Suprapubic skin (tissue), 4 donors: ENCODE results near the gene ATP8B3. TPM values are rescaled to one million over a fixed set of nuclear protein-coding genes. Genes with fewer than 3 reads are reported as not detected.

Experiments
- DNase-seq, 2 donors: peaks; one replicate each; pipeline ENCODE4 v3.0.0-alpha.2; 2019; ENCODE audit warnings: low spot score in 2 of 2
- H3K27ac ChIP-seq: fragments of 200-600 bp; sonication (generic); one replicate; pipeline ENCODE4 v1.5.1; 2019
- H3K27me3 ChIP-seq: fragments of 200-600 bp; sonication (generic); one replicate; pipeline ENCODE4 v1.5.1; 2019
- H3K36me3 ChIP-seq: fragments of 200-600 bp; sonication (generic); one replicate; pipeline ENCODE4 v1.5.1; 2019
- H3K4me1 ChIP-seq: fragments of 200-600 bp; sonication (generic); one replicate; pipeline ENCODE4 v1.5.1; 2019
- H3K4me3 ChIP-seq: fragments of 200-600 bp; sonication (generic); one replicate; pipeline ENCODE4 v1.5.1; 2019; ENCODE audit warnings: mild to moderate bottlenecking
- H3K9me3 ChIP-seq: fragments of 200-600 bp; sonication (generic); one replicate; pipeline ENCODE4 v1.5.1; 2019
- EP300 ChIP-seq: sonication (generic); formaldehyde crosslinking; IDR thresholded peaks from one replicate; pipeline ENCODE4 v1.6.1; 2017; ENCODE audit warnings: antibody characterized with exemption
- POLR2A ChIP-seq, 2 donors: fragments of 450-650 bp; IDR thresholded peaks; one replicate each; pipeline ENCODE4 v1.6.1; 2017; ENCODE audit warnings: antibody characterized with exemption in 2 of 2, mild to moderate bottlenecking in 2 of 2, moderate library complexity in 2 of 2
- POLR2AphosphoS5 ChIP-seq, 3 donors: sonication (generic); formaldehyde crosslinking; IDR thresholded peaks; one replicate each; pipeline ENCODE4 v1.6.1; 2017; ENCODE audit warnings: antibody characterized with exemption in 3 of 3
- WGBS: methylation state at CpG from one replicate; pipeline ENCODE4 v1.1.5; 2018; 5-methylcytosine and 5-hydroxymethylcytosine counted together
- total RNA-seq, 4 donors: library from RNA; depleted of rRNA; stranded (reverse); fragments of >200 nt; gene quantifications; one replicate each; pipeline ENCODE4 v1.1.0, GENCODE V29; 2016
- TF ChIP-seq, protein P1 (sequence below), 2 donors: fragments of 200-600 bp in 1 of 2; fragments of 450-650 bp in 1 of 2; sonication (generic) in 1 of 2; IDR thresholded peaks; one replicate each; pipeline ENCODE4 v1.5.1; 2016 to 2019; ENCODE audit warnings: antibody characterized with exemption in 2 of 2, mild to moderate bottlenecking in 1 of 2, moderate library complexity in 1 of 2

ATP8B3 gene
- total RNA-seq, 4 donors from 2014 or later = 1.5 to 3.8 (median 1.8) TPM

DNA sequence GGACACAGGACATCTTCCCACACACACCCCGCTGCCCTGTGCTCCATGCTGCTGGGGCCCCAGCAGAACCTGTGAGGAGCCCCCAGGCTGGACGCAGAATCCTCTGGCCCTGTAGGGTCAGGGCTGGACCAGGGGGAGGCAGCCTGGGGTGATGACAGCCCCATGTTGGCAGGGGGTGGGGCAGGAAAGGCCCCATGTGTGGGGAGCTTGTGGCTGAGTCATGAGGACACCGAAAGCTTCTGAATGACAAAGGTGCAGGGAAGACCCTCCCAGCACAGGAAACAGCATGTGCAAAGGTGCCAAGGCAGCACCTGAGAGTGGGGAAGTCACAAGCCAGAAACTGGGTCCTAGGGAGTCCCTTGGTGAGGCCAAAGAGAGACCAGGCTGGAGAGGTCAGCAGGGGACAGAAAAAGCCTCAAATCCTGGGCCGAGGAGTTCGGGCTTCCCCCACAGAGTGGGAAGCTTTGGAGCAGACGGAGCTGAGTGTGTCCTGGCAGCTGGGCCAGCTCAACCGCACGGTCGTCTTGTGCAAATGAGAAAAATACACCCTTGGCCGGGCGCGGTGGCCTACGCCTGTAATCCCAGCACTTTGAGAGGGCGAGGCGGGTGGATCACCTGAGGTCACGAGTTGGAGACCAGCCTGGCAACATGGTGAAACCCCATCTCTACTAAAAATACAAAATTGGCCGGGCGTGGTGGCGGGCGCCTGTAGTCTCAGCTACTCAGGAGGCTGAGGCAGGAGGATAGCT, 17.5 kb downstream of the ATP8B3 start:
- Histone ChIP-seq H3K4me3 (no peak overlapping the region), H3K27me3 (peaks cover 36% of the 10 kb centered on the region), H3K36me3 (no peaks in the 10 kb centered on the region), H3K27ac (no peak overlapping the region), H3K9me3 (no peaks in the 10 kb centered on the region), H3K4me1 (peaks cover 13% of the 10 kb centered on the region)
- TF ChIP-seq POLR2AphosphoS5 (IDR thresholded peaks at IDR 0.05) (no peak), EP300 (no peak), POLR2A (IDR thresholded peaks at IDR 0.05) (no peak)
- TF ChIP-seq, protein P1, sequence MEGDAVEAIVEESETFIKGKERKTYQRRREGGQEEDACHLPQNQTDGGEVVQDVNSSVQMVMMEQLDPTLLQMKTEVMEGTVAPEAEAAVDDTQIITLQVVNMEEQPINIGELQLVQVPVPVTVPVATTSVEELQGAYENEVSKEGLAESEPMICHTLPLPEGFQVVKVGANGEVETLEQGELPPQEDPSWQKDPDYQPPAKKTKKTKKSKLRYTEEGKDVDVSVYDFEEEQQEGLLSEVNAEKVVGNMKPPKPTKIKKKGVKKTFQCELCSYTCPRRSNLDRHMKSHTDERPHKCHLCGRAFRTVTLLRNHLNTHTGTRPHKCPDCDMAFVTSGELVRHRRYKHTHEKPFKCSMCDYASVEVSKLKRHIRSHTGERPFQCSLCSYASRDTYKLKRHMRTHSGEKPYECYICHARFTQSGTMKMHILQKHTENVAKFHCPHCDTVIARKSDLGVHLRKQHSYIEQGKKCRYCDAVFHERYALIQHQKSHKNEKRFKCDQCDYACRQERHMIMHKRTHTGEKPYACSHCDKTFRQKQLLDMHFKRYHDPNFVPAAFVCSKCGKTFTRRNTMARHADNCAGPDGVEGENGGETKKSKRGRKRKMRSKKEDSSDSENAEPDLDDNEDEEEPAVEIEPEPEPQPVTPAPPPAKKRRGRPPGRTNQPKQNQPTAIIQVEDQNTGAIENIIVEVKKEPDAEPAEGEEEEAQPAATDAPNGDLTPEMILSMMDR (IDR thresholded peaks at IDR 0.05) = no peak
- DNase-seq = no peak
- WGBS = 59% methylated on average over 16 of the region's 20 CpGs

DNA sequence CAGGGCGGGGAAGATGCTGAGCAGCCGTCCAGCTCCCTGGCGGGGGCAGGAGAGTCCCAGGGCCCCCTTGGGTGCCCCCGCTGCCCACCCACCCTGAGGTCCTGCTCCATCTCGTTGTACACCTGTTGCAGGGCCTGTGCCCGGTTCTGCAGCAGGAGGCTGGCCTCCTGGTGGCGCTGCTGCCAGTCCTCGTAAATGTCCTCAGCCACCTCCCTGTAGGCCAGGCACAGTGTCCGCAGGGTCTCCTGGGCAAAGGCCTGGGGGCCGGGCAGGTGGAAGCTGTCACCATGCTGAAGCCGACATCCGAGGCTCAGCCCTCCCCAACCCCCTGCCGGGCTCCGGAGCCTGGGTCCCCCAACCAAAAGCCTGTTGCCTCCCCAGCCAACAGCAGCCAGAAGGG, 20.2 kb downstream of the ATP8B3 start:
- Histone ChIP-seq H3K4me1 (peaks cover 24% of the 10 kb centered on the region), H3K27ac (no peak overlapping the region), H3K27me3 (peaks cover 55% of the 10 kb centered on the region), H3K9me3 (no peaks in the 10 kb centered on the region), H3K36me3 (no peaks in the 10 kb centered on the region), H3K4me3 (no peak overlapping the region)
- TF ChIP-seq POLR2A (IDR thresholded peaks at IDR 0.05) = no peak
- TF ChIP-seq EP300 = no peak
- TF ChIP-seq, protein P1 (IDR thresholded peaks at IDR 0.05) = no peak
- WGBS = 81% methylated on average over 7 of the region's 14 CpGs
- DNase-seq = no peak

DNA sequence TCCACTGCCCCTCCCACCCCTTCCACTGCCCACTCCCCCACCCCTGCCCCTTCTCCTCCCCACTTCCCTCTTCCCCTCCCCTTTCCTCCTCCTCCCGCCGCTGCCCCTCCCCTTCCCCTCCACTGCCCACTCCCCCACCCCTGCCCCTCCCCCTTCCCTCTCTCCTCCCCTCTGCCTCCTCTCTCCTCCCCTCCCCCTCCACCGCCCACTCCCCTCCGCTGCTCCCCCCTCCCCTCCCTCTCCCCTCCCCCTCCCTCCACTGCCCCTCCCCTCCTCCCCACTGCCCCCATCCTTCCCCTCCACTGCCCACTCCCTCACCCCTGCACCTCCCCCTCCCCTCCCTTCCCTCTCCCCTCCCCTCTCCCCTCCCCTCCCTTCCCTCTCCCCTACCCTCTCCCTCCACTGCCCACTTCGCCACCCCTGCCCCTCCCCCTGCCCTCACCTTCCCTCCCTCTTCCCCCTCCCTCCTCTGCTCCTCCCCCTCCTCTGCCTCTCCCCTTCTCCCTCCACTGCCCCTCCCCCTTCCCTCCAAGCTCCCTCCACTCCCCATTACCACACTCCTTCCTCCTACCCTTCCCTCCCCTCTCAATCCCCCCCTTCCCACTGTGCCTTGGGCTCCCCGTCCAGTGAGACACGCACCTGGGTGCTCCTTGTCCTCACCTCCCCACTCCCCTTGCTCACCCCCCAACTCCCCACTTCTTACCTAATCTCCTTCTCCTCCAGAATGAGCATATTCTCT, 21.9 kb downstream of the ATP8B3 start:
- 31% methylated on average over 2 of the region's 7 CpGs for WGBS
- no peak for DNase-seq
- Histone ChIP-seq H3K9me3 (no peaks in the 10 kb centered on the region), H3K27ac (no peak overlapping the region), H3K27me3 (peaks cover 54% of the 10 kb centered on the region), H3K4me3 (no peak overlapping the region), H3K4me1 (peaks cover 12% of the 10 kb centered on the region), H3K36me3 (no peaks in the 10 kb centered on the region)
- no peak for TF ChIP-seq POLR2A (IDR thresholded peaks at IDR 0.05)
- TF ChIP-seq, protein P1 (IDR thresholded peaks at IDR 0.05) = no peak
- no peak for TF ChIP-seq POLR2AphosphoS5 (IDR thresholded peaks at IDR 0.05)
- no peak for TF ChIP-seq EP300

DNA sequence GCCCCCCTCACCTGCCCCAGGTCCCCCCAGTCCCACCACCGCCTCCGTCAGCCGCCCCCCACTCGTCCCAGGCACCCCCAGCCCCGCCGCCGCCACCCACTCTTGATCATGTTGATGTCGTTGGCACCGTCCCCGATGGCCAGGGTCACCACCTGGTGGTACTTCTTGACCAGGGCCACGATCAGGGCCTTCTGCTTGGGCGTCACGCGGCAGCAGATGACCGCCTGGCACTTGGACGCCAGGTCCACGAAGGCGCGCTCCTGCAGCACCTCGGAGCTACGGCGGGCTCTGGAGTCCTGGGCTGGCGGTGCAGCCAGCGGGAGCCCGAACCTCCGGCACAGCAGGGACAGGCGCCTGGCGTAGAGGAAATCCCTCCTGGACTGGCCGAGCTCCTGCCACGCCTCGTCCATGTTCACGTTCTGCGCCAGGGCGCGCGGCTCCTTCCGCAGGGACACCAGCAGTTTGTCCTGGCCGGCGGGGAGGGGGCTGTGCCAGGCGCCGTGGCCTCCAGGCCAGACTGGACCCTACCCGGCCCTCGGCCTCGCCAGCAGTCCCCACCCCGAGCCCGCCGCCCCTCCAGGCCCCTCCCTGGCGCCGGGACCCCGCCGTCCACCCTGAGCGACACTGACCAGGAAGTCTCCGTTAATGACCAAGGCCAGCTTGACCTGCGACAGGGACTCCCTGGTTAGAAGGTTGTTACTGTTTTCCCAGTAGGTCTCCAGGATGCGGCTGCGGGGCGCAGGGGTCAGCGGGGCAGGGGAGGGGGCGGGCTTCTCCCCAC, 22.6 kb downstream of the ATP8B3 start:
- Histone ChIP-seq H3K36me3 (no peaks in the 10 kb centered on the region), H3K27ac (no peak overlapping the region), H3K4me1 (peaks cover 12% of the 10 kb centered on the region), H3K4me3 (no peak overlapping the region), H3K27me3 (peaks cover 57% of the 10 kb centered on the region), H3K9me3 (no peaks in the 10 kb centered on the region)
- 18% methylated on average over 6 of the region's 59 CpGs for WGBS
- DNase-seq = no peak
- TF ChIP-seq POLR2AphosphoS5 (IDR thresholded peaks at IDR 0.05) (no peak), EP300 (no peak), POLR2A (IDR thresholded peaks at IDR 0.05) (no peak)
- TF ChIP-seq, protein P1 (IDR thresholded peaks at IDR 0.05) = no peak

DNA sequence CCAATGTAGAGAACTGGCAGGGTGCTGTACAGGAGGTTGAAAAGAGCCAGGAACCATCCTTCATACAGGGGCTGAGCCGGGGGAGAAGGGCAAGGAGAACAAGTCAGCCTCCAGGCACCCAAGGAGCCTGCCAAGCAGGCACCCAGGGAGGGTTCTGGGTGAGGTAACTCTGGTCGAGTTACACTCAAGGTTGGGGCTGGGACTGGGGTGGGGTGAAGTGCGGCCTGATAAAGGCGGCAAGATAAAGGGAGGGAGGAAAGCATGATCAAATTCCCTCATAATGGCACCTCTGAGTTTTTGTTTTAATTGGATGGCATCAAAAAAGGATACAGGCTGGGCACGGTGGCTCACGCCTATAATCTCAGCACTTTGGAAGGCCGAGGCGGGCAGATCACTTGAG, 25.0 kb downstream of the ATP8B3 start:
- no peak for TF ChIP-seq POLR2A (IDR thresholded peaks at IDR 0.05)
- TF ChIP-seq EP300 = no peak
- TF ChIP-seq POLR2AphosphoS5 (IDR thresholded peaks at IDR 0.05) = no peak
- TF ChIP-seq, protein P1 (IDR thresholded peaks at IDR 0.05) = no peak

More for the DNA sequence above, 25.0 kb downstream of the ATP8B3 start:
- peaks cover 12% of the 10 kb centered on the region for H3K4me1 ChIP-seq
- no peak overlapping the region for H3K4me3 ChIP-seq
- H3K9me3 ChIP-seq = no peaks in the 10 kb centered on the region
- peaks cover 75% of the 10 kb centered on the region for H3K27me3 ChIP-seq
- 57% methylated on average over 8 of the region's 8 CpGs for WGBS
- no peak overlapping the region for H3K27ac ChIP-seq
- no peak for DNase-seq
- no peaks in the 10 kb centered on the region for H3K36me3 ChIP-seq
